ENCODE results near the gene KCNQ5.

KCNQ5 gene

GRCh38 chr6:72972579-72972978, 350.7 kb downstream of the KCNQ5 start (continued):
- TF ChIP-seq ZFP41 (tag by site-specific recombination; IDR thresholded peaks at IDR 0.05; ENCODE audit: borderline replicate concordance) (no peak), PATZ1 (tag by site-specific recombination; IDR thresholded peaks at IDR 0.05) (no peak), ZFP3 (tag by site-specific recombination; IDR thresholded peaks at IDR 0.05; ENCODE audit: low read depth) (no peak), ZNF354C (tag by site-specific recombination; IDR thresholded peaks at IDR 0.05; ENCODE audit: borderline replicate concordance, low read depth) (no peak), PRDM1 (tag by site-specific recombination; IDR thresholded peaks at IDR 0.05) (no peak), ZNF146 (tag by site-specific recombination; IDR thresholded peaks at IDR 0.05) (no peak), ZNF571 (tag by site-specific recombination; IDR thresholded peaks at IDR 0.05) (no peak), ZBTB10 (tag by site-specific recombination; IDR thresholded peaks at IDR 0.05) (no peak), ZNF10 (tag by site-specific recombination; IDR thresholded peaks at IDR 0.05) (peak; percentile 44; the same call in 1 of the 2 replicates), ZNF677 (tag by site-specific recombination; IDR thresholded peaks at IDR 0.05) (no peak), ATF2 (tag by site-specific recombination; IDR thresholded peaks at IDR 0.05; ENCODE audit: low read depth) (no peak), ZNF623 (tag by site-specific recombination; IDR thresholded peaks at IDR 0.05) (no peak), ZNF610 (tag by site-specific recombination; IDR thresholded peaks at IDR 0.05; ENCODE audit: borderline replicate concordance) (no peak), ZNF239 (tag by site-specific recombination; IDR thresholded peaks at IDR 0.05) (no peak), ZNF174 (tag by site-specific recombination; IDR thresholded peaks at IDR 0.05) (no peak), ZSCAN16 (tag by site-specific recombination; IDR thresholded peaks at IDR 0.05) (no peak), IKZF3 (tag by site-specific recombination; IDR thresholded peaks at IDR 0.05) (peak; percentile 49; the same call in 1 of the 2 replicates), ZNF18 (tag by site-specific recombination; IDR thresholded peaks at IDR 0.05) (0 out of 2 replicates have a peak, but pooled peaks have one; percentile 24), ZNF747 (tag by site-specific recombination; IDR thresholded peaks at IDR 0.05) (no peak), ZNF366 (tag by site-specific recombination; conservative IDR thresholded peaks at IDR 0.05) (no peak), AEBP2 (tag by site-specific recombination; IDR thresholded peaks at IDR 0.05; ENCODE audit: borderline replicate concordance) (no peak), ZNF449 (tag by site-specific recombination; IDR thresholded peaks at IDR 0.05) (no peak), KLF10 (tag by site-specific recombination; IDR thresholded peaks at IDR 0.05) (no peak), ZNF670 (tag by site-specific recombination; IDR thresholded peaks at IDR 0.05; ENCODE audit: low read depth) (no peak), SP7 (tag by site-specific recombination; IDR thresholded peaks at IDR 0.05) (no peak), PBX3 (CRISPR knock-in tag; IDR thresholded peaks at IDR 0.05) (no peak), ZNF701 (tag by site-specific recombination; IDR thresholded peaks at IDR 0.05) (no peak), ZNF660 (tag by site-specific recombination; IDR thresholded peaks at IDR 0.05) (no peak)

All from HEK293 (cell line).